Spinal cord (tissue), 10 donors: ENCODE measurements around the gene MACROD2. TPM values are rescaled to one million over a fixed set of nuclear protein-coding genes. Genes with fewer than 3 reads are reported as not detected.

Experiments
- DNase-seq, 6 donors: peaks; one replicate each; pipeline versions ENCODE4 v3.0.0 to v3.0.0-alpha.2; 2013 to 2015; ENCODE audit warnings: low spot score in 6 of 6, low read depth in 4 of 6
- H3K27ac ChIP-seq: one replicate; pipeline ENCODE4 v1.5.1; 2013; ENCODE audit warnings: low read depth, low read length, control low read depth
- H3K27me3 ChIP-seq: one replicate; pipeline ENCODE4 v1.6.1; 2013; ENCODE audit warnings: low read length; ENCODE audit not compliant: control insufficient read depth, insufficient read depth
- H3K36me3 ChIP-seq: one replicate; pipeline ENCODE4 v1.6.1; 2013; ENCODE audit warnings: low read length; ENCODE audit not compliant: control insufficient read depth, insufficient read depth
- H3K4me1 ChIP-seq: one replicate; pipeline ENCODE4 v1.6.1; 2013; ENCODE audit warnings: low read length; ENCODE audit not compliant: control insufficient read depth, insufficient read depth
- H3K4me3 ChIP-seq: one replicate; pipeline ENCODE4 v1.5.1; 2013; ENCODE audit warnings: low read depth, low read length, control low read depth
- H3K9me3 ChIP-seq: one replicate; pipeline ENCODE4 v1.6.1; 2013; ENCODE audit warnings: low read length; ENCODE audit not compliant: control insufficient read depth, insufficient read depth
- WGBS: methylation state at CpG from one replicate; pipeline ENCODE4 v1.1.5; 2013; ENCODE audit warnings: missing lambda C conversion rate; ENCODE audit not compliant: insufficient coverage; 5-methylcytosine and 5-hydroxymethylcytosine counted together
- polyA plus RNA-seq, 2 donors: library from polyadenylated mRNA; unstranded; fragments of 120-200 nt; gene quantifications; one replicate each; pipeline ENCODE4 v1.2.1, GENCODE V29; 2013; ENCODE audit not compliant: insufficient read length in 2 of 2
- total RNA-seq, 2 donors: library from RNA; depleted of rRNA in 1 of 2; stranded (reverse); fragments of 120-200 nt in 1 of 2; fragments of >200 nt in 1 of 2; gene quantifications; one replicate each; pipeline versions ENCODE4 v1.2.3 to v1.2.4, GENCODE V29; 2013 to 2014
- donor health status: healthy.

MACROD2 gene
- total and polyA plus RNA-seq, 4 donors = 16.2 to 34.0 (median 23.6) TPM

DNA sequence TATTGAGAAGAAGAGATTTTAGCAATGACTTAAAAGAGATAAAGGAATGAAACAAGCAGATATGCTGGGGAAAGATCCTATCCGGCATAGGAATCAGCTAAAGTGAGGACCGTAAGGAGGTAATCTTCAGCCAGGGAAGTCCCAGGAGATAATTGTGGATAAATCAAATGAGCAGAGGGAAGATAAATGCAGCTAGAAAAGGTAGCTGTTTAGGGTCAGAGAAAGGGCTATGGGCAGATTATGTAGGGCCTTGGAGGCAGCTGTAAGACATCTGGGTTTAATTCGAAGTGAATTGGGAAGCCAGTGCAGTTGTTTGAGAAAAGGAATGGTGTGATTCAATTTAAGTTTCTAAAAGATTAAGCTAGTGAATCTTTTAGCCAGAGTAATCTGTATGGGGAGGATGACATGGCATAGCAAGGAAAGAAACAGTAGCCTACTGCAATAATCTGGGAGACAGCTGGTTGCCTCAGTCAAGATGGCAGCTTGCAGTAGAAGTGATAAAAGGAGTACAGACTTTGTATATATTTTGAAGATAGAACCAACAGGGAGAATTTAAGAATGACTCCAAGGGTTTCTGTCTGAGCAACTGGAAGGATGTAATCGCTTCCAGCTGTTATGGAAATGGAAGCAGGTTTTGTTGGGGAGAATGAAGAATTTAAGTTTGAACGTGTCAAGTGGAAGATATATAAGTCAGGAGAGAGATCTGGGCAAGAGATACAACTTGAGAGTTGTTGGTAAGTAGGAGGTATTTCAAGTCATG, 894.4 kb downstream of the MACROD2 start:
- Histone ChIP-seq H3K36me3 (no peaks in the 10 kb centered on the region), H3K27ac (no peak overlapping the region), H3K4me3 (no peak overlapping the region), H3K4me1 (peaks cover 4% of the 10 kb centered on the region), H3K9me3 (no peaks in the 10 kb centered on the region), H3K27me3 (no peaks in the 10 kb centered on the region)
- WGBS = 91% methylated on average over 5 of the region's 5 CpGs
- no peak for DNase-seq

DNA sequence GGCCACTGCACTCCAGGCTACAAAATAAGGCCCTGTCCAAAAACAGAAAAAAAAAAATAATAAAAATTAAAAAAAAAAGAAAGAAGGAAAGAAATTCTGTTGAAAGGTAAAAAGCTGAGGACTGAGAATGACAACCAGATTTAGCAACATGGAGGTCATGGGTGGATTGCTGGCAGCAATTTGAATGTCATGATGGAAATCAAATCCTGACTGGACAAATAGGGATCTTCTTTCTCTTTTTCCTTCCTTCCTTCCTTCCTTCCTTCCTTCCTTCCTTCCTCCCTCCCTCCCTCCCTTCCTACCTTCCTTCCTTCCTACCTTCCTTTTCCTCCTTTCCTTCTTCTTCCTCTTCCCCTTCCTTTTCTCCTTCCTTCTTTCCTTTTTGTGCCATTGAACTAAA, 895.4 kb downstream of the MACROD2 start:
- Histone ChIP-seq H3K27me3 (no peaks in the 10 kb centered on the region), H3K27ac (no peak overlapping the region), H3K4me3 (no peak overlapping the region), H3K9me3 (no peaks in the 10 kb centered on the region), H3K4me1 (peaks cover 4% of the 10 kb centered on the region), H3K36me3 (no peaks in the 10 kb centered on the region)
- no peak for DNase-seq

DNA sequence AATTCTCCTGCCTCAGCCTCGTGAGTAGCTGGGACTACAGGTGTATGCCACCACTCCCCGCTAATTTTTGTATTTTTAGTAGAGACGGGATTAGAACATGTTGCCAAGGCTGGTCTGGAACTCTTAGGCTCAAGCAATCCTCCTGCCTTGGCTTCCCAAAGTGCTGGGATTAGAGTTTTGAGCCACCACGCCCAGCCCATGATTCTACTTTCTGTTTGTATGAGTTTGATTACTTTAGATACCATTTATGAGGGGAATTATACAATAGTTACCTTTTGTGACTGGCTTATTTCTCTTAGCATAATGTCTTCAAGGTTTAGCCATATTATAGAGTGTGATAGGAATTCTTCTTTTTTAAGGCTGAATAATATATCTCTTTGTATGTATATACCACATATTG, 897.5 kb downstream of the MACROD2 start:
- H3K4me1 ChIP-seq = peaks cover 4% of the 10 kb centered on the region
- WGBS = 94% methylated on average over 3 of the region's 4 CpGs
- no peaks in the 10 kb centered on the region for H3K9me3 ChIP-seq
- no peaks in the 10 kb centered on the region for H3K36me3 ChIP-seq
- no peak overlapping the region for H3K4me3 ChIP-seq
- DNase-seq = no peak
- no peaks in the 10 kb centered on the region for H3K27me3 ChIP-seq
- no peak overlapping the region for H3K27ac ChIP-seq

DNA sequence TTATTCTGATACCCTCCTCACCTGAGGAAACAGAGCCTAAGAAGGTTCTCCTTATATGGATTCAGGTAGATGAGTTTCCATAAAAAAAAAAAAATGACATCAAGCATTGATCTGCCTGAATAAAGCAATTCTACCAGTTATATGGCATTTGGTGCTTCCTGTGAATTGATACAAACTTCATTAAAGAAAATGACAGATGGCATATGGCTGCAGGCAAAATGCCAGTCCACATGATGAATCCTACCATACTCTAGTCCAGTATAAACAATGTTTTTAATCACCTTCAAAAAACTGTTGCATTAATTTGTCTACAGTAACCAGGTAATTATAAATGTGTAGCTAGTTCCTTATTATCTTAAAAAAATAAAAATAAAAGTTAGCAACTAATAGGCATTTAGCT, 901.3 kb downstream of the MACROD2 start:
- Histone ChIP-seq H3K27ac (no peak overlapping the region), H3K27me3 (no peaks in the 10 kb centered on the region), H3K36me3 (no peaks in the 10 kb centered on the region), H3K4me3 (no peak overlapping the region), H3K9me3 (no peaks in the 10 kb centered on the region), H3K4me1 (no peaks in the 10 kb centered on the region)
- no peak for DNase-seq

DNA sequence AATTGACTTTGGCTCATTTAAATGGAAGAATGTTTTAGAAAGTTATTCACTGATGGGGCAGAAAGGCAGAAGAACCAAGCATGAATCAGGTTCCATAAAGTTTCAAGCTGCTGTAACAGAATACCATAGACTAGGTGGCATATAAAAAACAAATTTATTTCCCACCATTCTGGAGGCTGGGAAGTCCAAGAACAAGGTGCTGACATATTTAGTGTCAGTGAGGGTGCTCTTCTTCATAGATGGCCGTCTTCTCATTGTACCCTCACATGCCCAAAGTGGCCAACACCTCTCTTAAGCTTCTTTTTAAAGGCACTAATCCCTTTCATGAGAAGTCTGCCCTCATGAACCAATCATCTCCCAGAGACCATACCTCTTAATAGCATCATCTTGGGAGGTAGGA, 902.3 kb downstream of the MACROD2 start:
- Histone ChIP-seq H3K27ac (no peak overlapping the region), H3K4me3 (no peak overlapping the region), H3K9me3 (no peaks in the 10 kb centered on the region), H3K4me1 (no peaks in the 10 kb centered on the region), H3K27me3 (no peaks in the 10 kb centered on the region), H3K36me3 (no peaks in the 10 kb centered on the region)
- no CpG with 5 or more reads among the region's 1 CpG for WGBS
- no peak for DNase-seq

DNA sequence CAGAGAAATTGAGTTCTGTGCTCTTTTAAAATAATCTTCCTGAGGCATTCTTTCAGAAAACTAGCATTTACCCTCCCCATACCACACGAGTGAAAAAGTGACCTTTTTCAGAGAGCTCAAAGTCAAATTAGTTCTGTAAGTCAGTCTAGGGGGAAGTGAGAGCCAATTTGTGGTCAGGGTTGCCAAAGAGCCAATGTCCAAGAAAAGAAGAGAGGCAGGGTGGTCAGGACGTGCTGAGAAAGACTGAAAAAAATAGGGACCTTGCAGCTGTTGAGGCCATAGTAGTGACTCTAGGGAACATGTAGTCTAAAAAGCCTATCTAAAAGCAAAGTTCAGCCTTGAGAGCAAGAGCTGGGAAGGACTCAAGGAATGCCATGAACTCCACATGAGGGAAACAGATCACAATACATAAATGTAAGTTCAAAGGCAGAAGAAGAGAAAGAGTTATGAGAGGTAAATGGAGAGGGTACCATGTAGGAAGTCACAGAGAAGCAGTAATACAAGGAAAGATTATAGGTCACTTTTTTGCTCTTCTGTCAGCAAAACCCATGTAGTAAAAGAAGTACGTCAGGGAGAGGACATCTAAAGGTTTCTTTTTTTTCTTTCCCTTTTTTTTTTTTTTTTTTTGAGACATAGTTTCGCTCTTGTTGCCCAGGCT, 907.2 kb downstream of the MACROD2 start:
- no peaks in the 10 kb centered on the region for H3K36me3 ChIP-seq
- H3K27me3 ChIP-seq = no peaks in the 10 kb centered on the region
- no peak for DNase-seq
- no peaks in the 10 kb centered on the region for H3K4me1 ChIP-seq
- no peaks in the 10 kb centered on the region for H3K9me3 ChIP-seq
- H3K27ac ChIP-seq = no peak overlapping the region
- H3K4me3 ChIP-seq = no peak overlapping the region
- WGBS = 83% methylated on average over 2 of the region's 4 CpGs

DNA sequence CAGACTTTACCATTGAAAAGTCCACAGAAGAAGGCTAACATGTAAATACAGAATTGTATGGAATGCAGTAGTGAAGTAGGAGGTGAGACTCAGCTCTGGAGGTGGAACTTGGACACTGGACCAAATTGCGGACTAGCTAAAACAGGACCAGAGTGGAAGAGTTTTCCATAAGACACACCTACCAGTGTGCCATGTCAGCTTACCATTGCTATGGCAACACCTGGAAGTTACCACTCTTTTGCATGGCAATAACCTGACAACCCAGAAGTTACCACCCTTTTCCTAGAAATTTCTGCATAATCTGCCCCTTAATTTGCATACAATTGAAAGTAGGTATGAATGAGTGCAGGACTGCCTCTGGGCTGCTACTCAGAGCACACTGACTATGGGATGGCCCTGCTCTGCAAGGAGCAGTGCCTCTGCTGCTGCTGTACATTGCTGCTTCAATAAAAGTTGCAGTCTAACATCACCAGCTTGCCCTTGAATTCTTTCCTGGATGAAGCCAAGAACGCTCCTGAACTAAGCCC, 911.7 kb downstream of the MACROD2 start:
- WGBS = 67% methylated on average over 2 of the region's 2 CpGs
- Histone ChIP-seq H3K4me1 (no peaks in the 10 kb centered on the region), H3K27ac (no peak overlapping the region), H3K9me3 (no peaks in the 10 kb centered on the region), H3K4me3 (no peak overlapping the region), H3K27me3 (no peaks in the 10 kb centered on the region), H3K36me3 (no peaks in the 10 kb centered on the region)
- DNase-seq = no peak

DNA sequence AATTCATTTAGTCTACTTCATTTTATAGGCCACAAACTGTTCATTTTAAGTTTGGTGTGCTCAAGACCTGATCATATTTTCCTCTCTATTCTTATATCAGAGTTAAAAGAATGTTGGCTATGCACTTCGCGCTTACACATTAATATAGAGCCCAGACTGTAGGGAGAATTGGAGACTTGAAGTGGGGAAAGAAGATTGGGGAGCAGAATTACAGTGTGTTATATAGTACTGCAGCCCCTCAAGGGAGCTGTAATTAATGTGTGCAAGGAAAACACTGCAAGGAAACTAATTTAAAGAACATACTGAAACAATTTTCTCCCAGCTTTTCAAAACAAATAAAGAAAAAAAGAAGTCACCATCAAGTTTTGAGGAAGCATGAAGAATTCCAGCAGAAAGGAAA, 914.8 kb downstream of the MACROD2 start:
- Histone ChIP-seq H3K9me3 (no peaks in the 10 kb centered on the region), H3K27ac (no peak overlapping the region), H3K27me3 (no peaks in the 10 kb centered on the region), H3K36me3 (no peaks in the 10 kb centered on the region), H3K4me3 (no peak overlapping the region), H3K4me1 (no peaks in the 10 kb centered on the region)
- no CpG with 5 or more reads among the region's 2 CpGs for WGBS
- DNase-seq = no peak

DNA sequence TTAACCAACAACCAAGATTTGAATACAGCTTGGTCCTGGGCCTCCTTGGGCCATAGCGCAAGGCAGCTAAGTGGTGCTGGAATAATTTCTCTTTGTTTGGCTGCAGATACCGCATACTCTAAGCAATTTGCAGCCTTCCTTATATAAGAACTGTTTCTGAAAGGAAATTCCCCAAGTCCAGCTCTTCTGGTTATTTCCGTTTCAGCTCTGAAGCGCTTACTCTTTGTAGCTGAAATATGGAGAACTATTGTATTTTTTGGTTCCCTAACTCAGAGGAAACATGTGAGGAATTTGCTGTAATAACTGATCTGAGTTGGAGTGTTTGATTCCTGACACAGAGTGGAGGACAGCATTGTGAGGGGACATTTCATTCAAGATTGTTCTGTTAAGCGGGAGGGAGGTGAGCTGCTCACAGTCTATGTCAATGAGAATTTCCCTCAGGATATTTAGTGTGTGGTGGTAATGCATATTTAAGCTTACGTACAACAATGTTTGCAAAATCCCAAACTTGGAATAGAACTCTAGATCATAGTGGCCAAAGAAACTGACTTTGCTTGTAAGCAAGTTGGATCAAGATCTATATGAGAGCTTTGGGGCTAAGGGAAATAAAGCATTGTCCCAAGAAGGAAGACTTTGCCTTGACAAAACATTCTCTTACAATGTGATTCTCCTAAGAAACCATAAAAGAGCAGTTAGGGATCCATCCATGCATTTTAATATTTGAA, 918.7 kb downstream of the MACROD2 start:
- Histone ChIP-seq H3K36me3 (no peaks in the 10 kb centered on the region), H3K27ac (no peak overlapping the region), H3K4me1 (no peaks in the 10 kb centered on the region), H3K9me3 (no peaks in the 10 kb centered on the region), H3K27me3 (no peaks in the 10 kb centered on the region), H3K4me3 (no peak overlapping the region)
- peak in 1 of 6 donors; percentile 17 for DNase-seq
- 94% methylated on average over 3 of the region's 6 CpGs for WGBS
